ENCODE measurements around the gene PRAC2.
A peak's percentile ranks its signal among the peaks of the same experiment; 100 is the strongest.

PRAC2 gene

GRCh38 chr17:48731355-48731754 is 8.4 kb downstream of the PRAC2 start:
- Histone ChIP-seq H4K20me1 (ENCODE audit: insufficient read depth, low read length) (no peaks in the 10 kb centered on the region), H3K36me3 (replicated peaks; ENCODE audit: insufficient read depth, low read length) (no peaks in the 10 kb centered on the region), H3K4me1 (ENCODE audit: low read length) (0 out of 2 replicates have a peak, but pooled peaks cover 3% of the 10 kb centered on the region), H3K4me2 (ENCODE audit: low read depth, low read length) (no peak overlapping the region), H2AFZ (ENCODE audit: low read length) (no peak overlapping the region), H3K79me2 (ENCODE audit: low read length) (no peaks in the 10 kb centered on the region), H3K9me2 (replicated peaks; ENCODE audit: insufficient read depth, low read length) (no peaks in the 10 kb centered on the region), H3K27ac (ENCODE audit: low read length) (no peak overlapping the region), H3K27me3 (replicated peaks; ENCODE audit: insufficient read depth, low read length) (peaks cover 98% of the 10 kb centered on the region), H3K9ac (ENCODE audit: low read length) (no peak overlapping the region), H3K4me3 (ENCODE audit: low read length) (no peak overlapping the region), H3F3A (ENCODE audit: insufficient read depth, low read length) (no peaks in the 10 kb centered on the region), H3K9me3 (replicated peaks; ENCODE audit: insufficient read depth, low read length) (no peaks in the 10 kb centered on the region)
- DNase-seq, result no peak
- TF ChIP-seq EZH2phosphoT487 (IDR thresholded peaks at IDR 0.05; ENCODE audit: low read length) (no peak), EZH2 (optimal IDR thresholded peaks at IDR 0.05; ENCODE audit: low read depth, low read length) (no peak)
- TF ChIP-seq, protein P1, sequence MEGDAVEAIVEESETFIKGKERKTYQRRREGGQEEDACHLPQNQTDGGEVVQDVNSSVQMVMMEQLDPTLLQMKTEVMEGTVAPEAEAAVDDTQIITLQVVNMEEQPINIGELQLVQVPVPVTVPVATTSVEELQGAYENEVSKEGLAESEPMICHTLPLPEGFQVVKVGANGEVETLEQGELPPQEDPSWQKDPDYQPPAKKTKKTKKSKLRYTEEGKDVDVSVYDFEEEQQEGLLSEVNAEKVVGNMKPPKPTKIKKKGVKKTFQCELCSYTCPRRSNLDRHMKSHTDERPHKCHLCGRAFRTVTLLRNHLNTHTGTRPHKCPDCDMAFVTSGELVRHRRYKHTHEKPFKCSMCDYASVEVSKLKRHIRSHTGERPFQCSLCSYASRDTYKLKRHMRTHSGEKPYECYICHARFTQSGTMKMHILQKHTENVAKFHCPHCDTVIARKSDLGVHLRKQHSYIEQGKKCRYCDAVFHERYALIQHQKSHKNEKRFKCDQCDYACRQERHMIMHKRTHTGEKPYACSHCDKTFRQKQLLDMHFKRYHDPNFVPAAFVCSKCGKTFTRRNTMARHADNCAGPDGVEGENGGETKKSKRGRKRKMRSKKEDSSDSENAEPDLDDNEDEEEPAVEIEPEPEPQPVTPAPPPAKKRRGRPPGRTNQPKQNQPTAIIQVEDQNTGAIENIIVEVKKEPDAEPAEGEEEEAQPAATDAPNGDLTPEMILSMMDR (IDR thresholded peaks at IDR 0.05; ENCODE audit: low read length), result no peak

GRCh38 chr17:48732688-48733629 is 10.0 kb downstream of the PRAC2 start:
- H3K27me3 ChIP-seq (replicated peaks; ENCODE audit: insufficient read depth, low read length), result peaks cover 98% of the 10 kb centered on the region
- no peak for DNase-seq

DNA sequence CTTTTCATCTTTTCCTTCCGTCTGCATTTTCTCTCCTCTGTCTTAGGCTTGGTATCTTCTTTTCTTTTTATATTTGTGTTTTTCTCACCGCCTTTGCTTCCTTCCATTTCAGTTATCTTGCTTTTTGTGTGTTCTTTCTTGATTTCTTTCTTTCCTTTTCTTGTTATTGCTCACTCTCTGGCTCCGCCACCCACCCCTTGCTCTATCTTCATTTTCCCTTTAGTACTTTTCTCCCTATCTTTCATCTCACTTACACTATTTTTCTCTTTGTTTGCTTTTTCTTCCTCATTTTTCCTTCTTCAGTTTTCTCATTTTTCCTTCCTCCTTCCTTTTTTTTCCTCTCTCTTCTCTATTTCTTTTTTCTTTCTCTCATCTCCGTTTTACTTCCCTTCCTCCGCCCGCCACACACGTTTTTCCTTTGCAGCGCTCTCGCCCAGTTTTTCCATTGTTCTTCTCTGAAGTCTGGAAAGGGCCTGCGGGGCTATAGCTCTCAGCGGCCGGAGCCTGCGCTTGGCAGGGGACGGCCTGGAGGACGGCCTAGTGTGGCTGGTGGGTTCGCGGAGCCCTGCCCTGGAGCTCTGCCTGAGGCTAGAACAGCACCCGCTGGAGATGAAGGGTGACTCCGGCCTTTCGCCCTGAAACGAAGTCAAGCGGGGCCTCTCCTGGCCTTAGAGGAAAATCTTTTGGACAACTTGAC is 10.8 kb downstream of the PRAC2 start:
- H3K27me3 ChIP-seq (replicated peaks; ENCODE audit: insufficient read depth, low read length), result peaks cover 98% of the 10 kb centered on the region
- H3K9ac ChIP-seq (ENCODE audit: low read length), result no peak overlapping the region
- H2AFZ ChIP-seq (ENCODE audit: low read length), result 0 out of 2 replicates have a peak overlapping the region, but pooled peaks have one; percentile 27
- H3K9me3 ChIP-seq (replicated peaks; ENCODE audit: insufficient read depth, low read length), result no peaks in the 10 kb centered on the region
- H3F3A ChIP-seq (ENCODE audit: insufficient read depth, low read length), result no peaks in the 10 kb centered on the region
- peak overlapping the region; percentile 41; the same call in 1 of the 2 replicates for H3K4me2 ChIP-seq (ENCODE audit: low read depth, low read length)
- no peaks in the 10 kb centered on the region for H3K9me2 ChIP-seq (replicated peaks; ENCODE audit: insufficient read depth, low read length)
- H3K27ac ChIP-seq (ENCODE audit: low read length), result no peak overlapping the region
- 0 out of 2 replicates have a peak, but pooled peaks cover 3% of the 10 kb centered on the region for H3K4me1 ChIP-seq (ENCODE audit: low read length)
- H4K20me1 ChIP-seq (ENCODE audit: insufficient read depth, low read length), result no peaks in the 10 kb centered on the region
- DNase-seq, result no peak
- no peaks in the 10 kb centered on the region for H3K36me3 ChIP-seq (replicated peaks; ENCODE audit: insufficient read depth, low read length)
- no peaks in the 10 kb centered on the region for H3K79me2 ChIP-seq (ENCODE audit: low read length)
- H3K4me3 ChIP-seq (ENCODE audit: low read length), result no peak overlapping the region
- TF ChIP-seq EZH2phosphoT487 (IDR thresholded peaks at IDR 0.05; ENCODE audit: low read length) (peak; percentile 46; the same call in 1 of the 2 replicates), EZH2 (optimal IDR thresholded peaks at IDR 0.05; ENCODE audit: low read depth, low read length) (no peak)
- TF ChIP-seq, protein P1 (IDR thresholded peaks at IDR 0.05; ENCODE audit: low read length), result no peak

More at GRCh38 chr17:48732688-48733629, 10.0 kb downstream of the PRAC2 start:
- no peak for TF ChIP-seq EZH2phosphoT487 (IDR thresholded peaks at IDR 0.05; ENCODE audit: low read length)
- TF ChIP-seq, protein P1 (IDR thresholded peaks at IDR 0.05; ENCODE audit: low read length), result no peak
- TF ChIP-seq EZH2 (optimal IDR thresholded peaks at IDR 0.05; ENCODE audit: low read depth, low read length), result peak; percentile 59
- Histone ChIP-seq H3K36me3 (replicated peaks; ENCODE audit: insufficient read depth, low read length) (no peaks in the 10 kb centered on the region), H3K4me2 (ENCODE audit: low read depth, low read length) (peak overlapping the region; percentile 41), H4K20me1 (ENCODE audit: insufficient read depth, low read length) (no peaks in the 10 kb centered on the region), H3F3A (ENCODE audit: insufficient read depth, low read length) (no peaks in the 10 kb centered on the region), H3K9ac (ENCODE audit: low read length) (no peak overlapping the region), H3K9me2 (replicated peaks; ENCODE audit: insufficient read depth, low read length) (no peaks in the 10 kb centered on the region), H3K27ac (ENCODE audit: low read length) (no peak overlapping the region), H3K9me3 (replicated peaks; ENCODE audit: insufficient read depth, low read length) (no peaks in the 10 kb centered on the region), H3K4me3 (ENCODE audit: low read length) (peak overlapping the region; percentile 5; the same call in 1 of the 2 replicates), H3K79me2 (ENCODE audit: low read length) (no peaks in the 10 kb centered on the region), H3K4me1 (ENCODE audit: low read length) (0 out of 2 replicates have a peak, but pooled peaks cover 3% of the 10 kb centered on the region), H2AFZ (ENCODE audit: low read length) (0 out of 2 replicates have a peak overlapping the region, but pooled peaks have one; percentile 27)
